Epithelial cell of proximal tubule (primary cell): ENCODE measurements around the gene SMG9. TPM values are rescaled to one million over a fixed set of nuclear protein-coding genes. Genes with fewer than 3 reads are reported as not detected.

Source experiments
- DNase-seq: peaks from one replicate; pipeline ENCODE4 v3.0.0-alpha.2; 2011; ENCODE audit warnings: low read depth
- H3K4me3 ChIP-seq: 2 replicates; pipeline ENCODE4 v1.5.1; 2011; ENCODE audit warnings: low read depth, mild to moderate bottlenecking, low read length
- total RNA-seq: library from RNA; depleted of rRNA; stranded (reverse); fragments of >200 nt; gene quantifications from 2 replicates; pipeline ENCODE4 v1.2.3, GENCODE V29; 2015
- TF ChIP-seq, protein P1 (sequence below): conservative IDR thresholded peaks from 2 replicates; pipeline ENCODE4 v1.5.1; 2012; ENCODE audit warnings: low read depth, mild to moderate bottlenecking, low read length

The SMG9 gene
- total RNA-seq, 1 donor from 2014 or later, result 29.9 TPM

GRCh38 chr19:43748205-43748594 lies 6.6 kb downstream of the SMG9 start:
- TF ChIP-seq, protein P1, sequence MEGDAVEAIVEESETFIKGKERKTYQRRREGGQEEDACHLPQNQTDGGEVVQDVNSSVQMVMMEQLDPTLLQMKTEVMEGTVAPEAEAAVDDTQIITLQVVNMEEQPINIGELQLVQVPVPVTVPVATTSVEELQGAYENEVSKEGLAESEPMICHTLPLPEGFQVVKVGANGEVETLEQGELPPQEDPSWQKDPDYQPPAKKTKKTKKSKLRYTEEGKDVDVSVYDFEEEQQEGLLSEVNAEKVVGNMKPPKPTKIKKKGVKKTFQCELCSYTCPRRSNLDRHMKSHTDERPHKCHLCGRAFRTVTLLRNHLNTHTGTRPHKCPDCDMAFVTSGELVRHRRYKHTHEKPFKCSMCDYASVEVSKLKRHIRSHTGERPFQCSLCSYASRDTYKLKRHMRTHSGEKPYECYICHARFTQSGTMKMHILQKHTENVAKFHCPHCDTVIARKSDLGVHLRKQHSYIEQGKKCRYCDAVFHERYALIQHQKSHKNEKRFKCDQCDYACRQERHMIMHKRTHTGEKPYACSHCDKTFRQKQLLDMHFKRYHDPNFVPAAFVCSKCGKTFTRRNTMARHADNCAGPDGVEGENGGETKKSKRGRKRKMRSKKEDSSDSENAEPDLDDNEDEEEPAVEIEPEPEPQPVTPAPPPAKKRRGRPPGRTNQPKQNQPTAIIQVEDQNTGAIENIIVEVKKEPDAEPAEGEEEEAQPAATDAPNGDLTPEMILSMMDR, result no peak
- H3K4me3 ChIP-seq, result no peak overlapping the region
- no peak for DNase-seq

DNA sequence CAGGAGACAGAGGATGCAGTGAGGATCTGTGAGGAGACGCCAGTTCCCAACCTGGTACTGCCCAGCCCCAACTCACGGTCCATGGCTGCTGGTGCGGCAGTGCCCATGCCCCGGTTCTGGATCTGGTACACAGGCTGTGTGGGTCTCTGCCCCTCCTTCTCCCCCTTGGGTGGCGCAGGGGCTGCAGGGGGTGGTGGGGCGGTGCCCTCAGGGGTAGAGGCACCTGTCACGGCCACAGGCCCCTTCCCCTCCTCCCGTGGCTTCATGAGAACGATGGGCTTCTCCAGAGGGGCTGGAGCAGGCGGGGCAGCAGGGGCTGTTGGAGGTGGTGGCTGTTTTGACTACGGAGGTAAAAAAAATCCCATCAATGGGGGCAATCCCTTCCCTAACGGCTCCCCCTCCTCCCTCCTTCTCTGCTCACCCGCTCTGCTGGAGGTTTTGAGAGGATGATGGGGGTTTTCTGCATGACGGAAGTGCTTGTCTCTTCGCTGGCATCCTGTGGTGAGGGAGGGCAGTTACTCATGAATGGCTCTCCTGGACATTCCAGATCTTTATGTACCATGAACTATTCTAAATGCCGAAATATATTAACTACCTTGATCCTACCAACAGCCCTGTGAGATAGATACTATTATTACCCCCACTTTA lies 7.1 kb downstream of the SMG9 start:
- H3K4me3 ChIP-seq, result no peak overlapping the region
- TF ChIP-seq, protein P1, result no peak
- no peak for DNase-seq

GRCh38 chr19:43743059-43743458 lies 11.7 kb downstream of the SMG9 start:
- no peak overlapping the region for H3K4me3 ChIP-seq
- TF ChIP-seq, protein P1, result no peak
- no peak for DNase-seq

- no peak for DNase-seq
- TF ChIP-seq, protein P1, result no peak
- no peak overlapping the region for H3K4me3 ChIP-seq
Measured at GRCh38 chr19:43741075-43741825, 13.5 kb downstream of the SMG9 start.

GRCh38 chr19:43739439-43740235 lies 15.1 kb downstream of the SMG9 start:
- no peak for DNase-seq
- no peak overlapping the region for H3K4me3 ChIP-seq
- TF ChIP-seq, protein P1, result no peak

DNA sequence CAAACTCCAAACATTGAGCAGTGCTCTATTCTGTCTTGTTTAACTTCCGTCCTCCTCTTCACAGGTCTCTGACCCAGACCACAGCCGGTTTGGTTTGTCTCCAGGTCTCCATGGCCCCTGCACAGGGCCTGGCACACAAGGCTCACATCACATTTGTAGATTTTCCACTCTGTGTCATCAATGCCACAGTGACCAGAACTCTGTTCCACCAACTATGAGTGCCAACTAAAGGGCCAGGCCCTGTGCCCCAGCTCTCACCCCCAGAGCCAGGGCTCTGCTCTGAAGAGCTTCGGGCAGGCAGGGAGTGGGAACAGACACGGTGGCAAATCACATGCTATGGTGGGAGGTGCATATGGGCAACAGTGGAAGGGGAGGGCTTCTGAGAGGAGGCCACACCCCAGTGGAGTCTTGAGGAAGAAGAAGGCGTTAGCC lies 16.0 kb downstream of the SMG9 start:
- DNase-seq, result no peak
- TF ChIP-seq, protein P1, result no peak
- no peak overlapping the region for H3K4me3 ChIP-seq
